ENCODE results near the gene RAB21. TPM values are rescaled to one million over a fixed set of nuclear protein-coding genes. Genes with fewer than 3 reads are reported as not detected.

The RAB21 gene
- total and polyA plus RNA-seq, 2 of the 13 experiments (the other 11 are each of a cell fraction or from before 2014, with no cell fraction given) = 4.4 to 50.9 TPM

GRCh38 chr12:71731439-71732356 lies 23.0 kb upstream of the RAB21 start (continued):
- TF ChIP-seq PAWR (CRISPR knock-in tag; IDR thresholded peaks at IDR 0.05; ENCODE audit: borderline replicate concordance) (no peak), MYC (CRISPR knock-in tag; IDR thresholded peaks at IDR 0.05; ENCODE audit: borderline replicate concordance) (no peak), ZNF33A (CRISPR knock-in tag; IDR thresholded peaks at IDR 0.05; ENCODE audit: borderline replicate concordance) (no peak), ZNF280B (CRISPR knock-in tag; IDR thresholded peaks at IDR 0.05; ENCODE audit: borderline replicate concordance) (no peak), ZGPAT (CRISPR knock-in tag; IDR thresholded peaks at IDR 0.05) (no peak), NFKBIZ (CRISPR knock-in tag; IDR thresholded peaks at IDR 0.05) (no peak), KDM5A (IDR thresholded peaks at IDR 0.05; ENCODE audit: borderline replicate concordance, low read length) (no peak), CSRNP2 (CRISPR knock-in tag; conservative IDR thresholded peaks at IDR 0.05; ENCODE audit: low read depth) (no peak), ZSCAN20 (CRISPR knock-in tag; IDR thresholded peaks at IDR 0.05; ENCODE audit: borderline replicate concordance) (no peak), ZNF331 (CRISPR knock-in tag; IDR thresholded peaks at IDR 0.05) (no peak), ZNF879 (CRISPR knock-in tag; IDR thresholded peaks at IDR 0.05) (no peak), KDM3A (CRISPR knock-in tag; IDR thresholded peaks at IDR 0.05; ENCODE audit: low read depth) (0 out of 2 replicates have a peak, but pooled peaks have one; percentile 64), SMAD1 (CRISPR knock-in tag; IDR thresholded peaks at IDR 0.05; ENCODE audit: borderline replicate concordance, low read depth) (peak; percentile 65; the same call in 1 of the 2 replicates), TBX2 (CRISPR knock-in tag; IDR thresholded peaks at IDR 0.05; ENCODE audit: borderline replicate concordance) (peak; percentile 73), ZNF607 (CRISPR knock-in tag; IDR thresholded peaks at IDR 0.05; ENCODE audit: borderline replicate concordance) (no peak), ZMAT3 (CRISPR knock-in tag; conservative IDR thresholded peaks at IDR 0.05) (no peak; the same call in 1 of the 2 replicates), SALL2 (CRISPR knock-in tag; IDR thresholded peaks at IDR 0.05) (peak; percentile 70; the same call in 1 of the 2 replicates), TIGD3 (CRISPR knock-in tag; IDR thresholded peaks at IDR 0.05; ENCODE audit: borderline replicate concordance) (0 out of 2 replicates have a peak, but pooled peaks have one; percentile 54), HNRNPUL1 (IDR thresholded peaks at IDR 0.05; ENCODE audit: low read depth, low read length) (no peak), FOXA3 (CRISPR knock-in tag; IDR thresholded peaks at IDR 0.05) (no peak), ZNF558 (CRISPR knock-in tag; IDR thresholded peaks at IDR 0.05; ENCODE audit: borderline replicate concordance) (no peak), NFE2L1 (CRISPR knock-in tag; IDR thresholded peaks at IDR 0.05; ENCODE audit: borderline replicate concordance) (no peak), ZNF83 (CRISPR knock-in tag; IDR thresholded peaks at IDR 0.05; ENCODE audit: borderline replicate concordance) (no peak)

Data from HepG2 (cell line).